ENCODE results near the gene ASS1.

GRCh38 chr9:130433168-130433946 is 11.4 kb upstream of the ASS1 start:
- no peak for TF ChIP-seq CTCF (IDR thresholded peaks at IDR 0.05; ENCODE audit: low read depth, low read length, poor library complexity, severe bottlenecking)
- no peak for TF ChIP-seq EZH2phosphoT487 (IDR thresholded peaks at IDR 0.05; ENCODE audit: borderline replicate concordance, low read length)
